Posterior cingulate gyrus (tissue), 11 donors: Measurements from ENCODE around the gene ST8SIA6.
A peak's percentile ranks its signal among the peaks of the same experiment; 100 is the strongest.
"Not testable (repeated sequence)": the region's sequence is repeated elsewhere in the genome, so short reads cannot be mapped to it uniquely, and the experiment has no call there.

ENCODE experiments used
- DNase-seq, 10 donors: peaks; one replicate each; pipeline versions ENCODE4 v3.0.0 to v3.0.0-alpha.2; 2020 to 2021; ENCODE audit warnings: mixed read lengths in 3 of 10
- intact Hi-C: fragments of 100-400 bp; cut with DNase I; formaldehyde crosslinking; loops from one replicate; pipeline ENCODE4 v1.15.1; 2023

ST8SIA6 gene

DNA sequence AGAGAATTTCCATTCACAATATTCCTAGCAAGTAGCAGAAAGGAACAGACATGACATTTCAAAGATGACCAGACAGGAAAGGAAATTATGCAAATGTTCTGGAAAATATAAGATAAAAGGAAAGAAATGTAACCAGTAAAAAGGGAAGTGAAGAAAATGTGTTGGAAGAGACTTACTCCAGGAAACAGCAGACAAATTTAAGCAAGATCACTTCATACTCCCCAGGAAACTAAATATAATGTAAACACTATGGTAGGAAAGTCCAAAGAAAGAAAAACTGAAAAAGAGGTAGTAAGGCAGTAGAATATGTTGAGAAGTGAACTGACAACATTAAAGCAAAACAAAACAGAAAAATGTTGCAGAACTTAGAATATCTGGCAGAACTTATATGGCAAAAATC, 6.4 kb upstream of the ST8SIA6 start:
- no peak for DNase-seq
- intact Hi-C loops: no loop called here

DNA sequence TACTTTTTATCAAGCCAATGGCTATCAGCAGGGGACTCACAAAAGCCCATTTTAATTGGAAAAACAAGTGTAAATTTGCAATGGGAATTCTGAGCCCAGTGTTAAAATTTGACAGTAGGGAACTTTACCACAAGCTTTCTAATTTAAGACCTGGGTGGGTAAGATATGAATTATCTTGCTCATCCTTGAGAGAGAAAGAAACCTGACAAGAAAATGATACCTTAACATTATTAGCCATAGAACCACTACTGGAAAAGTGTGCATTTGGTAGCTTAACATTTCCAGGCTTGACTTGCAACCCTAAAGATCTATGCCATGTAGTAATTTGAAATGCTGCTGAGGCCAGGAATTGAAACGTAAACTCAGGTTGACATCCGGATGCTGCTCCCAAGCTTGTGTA, 2.7 kb upstream of the ST8SIA6 start:
- no peak for DNase-seq
- intact Hi-C loops: no loop called here

DNA sequence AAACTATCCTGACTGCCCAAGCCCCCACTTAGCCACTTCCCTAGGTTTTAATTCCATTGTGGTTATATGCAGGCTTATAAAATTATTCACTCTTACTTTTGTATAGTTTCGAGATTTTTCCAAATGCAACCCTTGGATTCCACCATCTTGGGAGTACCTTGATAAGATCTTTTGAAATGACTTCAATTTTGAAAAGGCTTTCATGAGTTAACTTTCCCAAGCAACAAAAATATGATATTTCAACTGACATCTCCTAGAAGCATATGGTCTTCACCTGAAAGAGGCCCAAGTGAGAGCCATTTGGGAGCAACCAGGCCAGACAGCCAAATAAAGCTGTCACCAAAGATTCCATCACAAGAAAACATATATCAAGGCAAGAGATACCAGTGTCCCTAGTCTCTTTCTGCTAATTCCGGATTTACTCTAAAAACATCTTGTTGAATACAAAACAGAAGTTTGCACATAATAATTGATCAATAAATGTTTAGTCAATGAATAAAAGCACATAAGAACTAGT, 1.7 kb upstream of the ST8SIA6 start:
- intact Hi-C loops: no loop called here
- DNase-seq: no peak

DNA sequence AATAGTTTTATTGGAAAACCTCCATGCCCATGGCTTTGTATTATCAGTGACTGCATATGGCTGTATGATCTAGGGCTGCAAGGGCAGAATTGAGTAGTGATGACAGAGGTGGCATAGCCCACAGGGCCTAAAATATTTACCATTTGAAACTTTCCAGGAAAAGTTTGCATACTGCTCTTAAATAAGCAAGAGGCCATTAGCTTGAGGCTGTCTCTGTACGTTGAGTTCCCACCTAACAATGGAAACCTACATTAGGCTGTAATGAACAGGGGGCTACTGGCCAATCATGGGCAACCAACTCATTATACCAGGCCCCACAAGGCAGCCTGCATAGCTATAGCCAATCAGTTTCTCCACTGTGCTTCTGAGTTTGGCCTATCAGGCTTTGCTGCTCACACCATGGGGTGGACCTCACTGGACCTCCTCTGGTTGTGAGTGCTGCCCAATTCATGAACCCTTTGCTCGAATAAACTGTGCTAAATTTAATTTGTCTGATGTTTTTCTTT, 673 bp upstream of the ST8SIA6 start:
- intact Hi-C loops: no loop called here
- no peak for DNase-seq

DNA sequence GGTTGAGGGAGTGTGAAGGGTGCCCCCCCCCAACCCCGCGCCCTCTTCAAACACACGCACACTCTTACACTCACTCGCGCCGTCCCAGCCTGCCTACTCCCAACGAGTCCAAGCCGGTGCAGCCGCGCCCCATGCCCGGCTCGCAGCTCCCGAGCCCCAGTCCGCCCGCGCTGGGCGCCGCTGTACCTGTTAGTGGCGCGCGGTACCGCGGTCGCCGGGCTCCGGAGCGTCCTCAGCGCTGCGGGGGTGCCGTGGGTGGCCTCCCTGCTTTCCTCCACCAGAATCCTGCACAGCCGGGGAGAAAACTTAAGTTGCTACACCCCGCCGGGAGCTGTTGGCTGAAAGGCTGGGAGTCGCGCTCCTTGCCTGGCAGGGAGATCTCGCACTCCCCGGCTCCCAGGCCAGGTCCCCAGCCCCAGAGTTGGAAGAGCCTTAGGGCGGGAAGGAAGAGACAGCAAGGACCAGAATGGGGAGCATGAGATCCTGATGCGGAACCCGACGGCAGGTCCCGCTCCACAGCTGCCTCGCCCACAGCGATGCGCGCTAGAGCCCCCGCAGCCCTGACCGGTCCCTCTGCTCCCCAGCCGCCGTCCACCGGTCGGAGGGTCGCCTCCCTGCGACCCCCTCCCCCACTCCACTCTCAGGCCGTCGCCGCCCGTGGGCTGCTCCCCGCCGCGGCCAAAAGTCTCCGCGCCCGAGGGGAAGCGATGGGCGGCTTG, 863 bp downstream of the ST8SIA6 start:
- intact Hi-C loops: no loop called here
- DNase-seq: peak in 5 of 10 donors; percentile 4 to 83 (median 77)

DNA sequence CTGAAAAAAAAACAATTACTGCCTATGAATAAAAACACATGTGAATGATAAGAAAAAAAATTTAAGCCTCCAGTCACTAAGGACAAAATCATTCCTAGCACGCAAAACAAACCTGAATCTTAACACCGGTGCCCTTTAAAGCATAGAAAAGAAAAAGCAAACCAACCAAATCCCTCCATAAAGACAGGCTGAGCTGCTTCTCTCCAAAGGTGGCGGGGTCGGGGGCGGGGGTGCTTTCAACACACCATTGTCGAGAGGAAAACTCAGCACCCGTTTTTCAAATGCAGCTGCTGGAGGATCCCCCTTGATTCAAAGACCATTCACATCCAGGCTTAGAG, 1.4 kb downstream of the ST8SIA6 start:
- intact Hi-C loops: no loop called here

DNA sequence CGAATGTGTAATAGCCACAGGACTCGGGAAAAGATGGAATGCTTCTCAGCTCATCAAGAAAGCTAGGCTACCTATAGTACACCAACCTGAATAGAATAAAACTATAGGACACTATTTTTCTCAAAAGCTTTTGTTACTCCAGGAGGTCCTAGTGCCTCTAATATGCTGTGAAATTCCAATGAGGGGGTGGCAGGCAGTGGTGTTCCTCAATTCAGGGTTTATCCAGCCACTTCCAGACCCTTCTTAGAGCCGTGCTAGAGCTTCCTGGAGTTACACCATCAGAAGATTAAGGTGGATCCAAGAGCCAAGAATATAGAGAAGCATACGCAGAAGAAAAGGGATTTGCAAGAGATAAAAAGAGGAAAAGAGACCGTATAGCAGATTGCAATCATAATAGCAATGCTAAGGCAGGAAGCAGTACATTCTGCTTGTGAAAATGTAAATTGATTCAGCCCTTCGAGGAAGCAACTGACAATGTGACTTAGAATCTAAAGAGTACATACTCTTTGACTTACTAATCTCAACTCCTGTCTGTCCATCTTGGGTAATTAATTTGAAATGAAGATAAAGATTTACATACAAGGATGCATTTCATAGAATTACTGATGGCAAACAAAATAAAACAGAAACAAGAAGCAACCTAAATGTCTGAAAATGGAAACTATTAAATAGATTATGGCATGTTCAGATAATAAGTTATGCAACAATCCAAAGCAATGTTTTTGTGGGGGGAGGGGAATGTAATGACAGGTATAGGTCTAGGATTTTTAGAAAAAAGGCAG, 2.1 kb downstream of the ST8SIA6 start:
- no peak for DNase-seq
- intact Hi-C loops: no loop called here

More for the DNA sequence above, 1.4 kb downstream of the ST8SIA6 start:
- DNase-seq: no peak

DNA sequence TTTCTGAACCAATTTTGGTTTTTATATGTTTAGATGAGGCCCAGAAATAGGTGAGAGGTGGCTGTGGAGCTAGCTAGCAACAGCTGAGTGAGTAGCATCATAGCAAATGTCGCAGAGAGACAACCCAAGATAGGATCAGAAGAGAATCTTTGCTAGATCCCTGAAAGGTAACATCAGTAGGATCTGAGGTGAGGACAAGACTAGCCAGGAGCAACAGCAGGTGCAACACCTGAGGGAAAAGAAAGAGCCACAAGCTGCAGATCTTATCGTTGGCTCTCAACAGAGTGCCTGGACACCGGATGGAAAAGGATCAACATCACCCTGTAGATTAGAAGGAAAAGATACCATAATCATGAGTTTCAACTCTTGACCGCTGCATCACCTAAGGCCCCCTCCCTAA, 4.4 kb downstream of the ST8SIA6 start:
- no peak for DNase-seq
- intact Hi-C loops: no loop called here

DNA sequence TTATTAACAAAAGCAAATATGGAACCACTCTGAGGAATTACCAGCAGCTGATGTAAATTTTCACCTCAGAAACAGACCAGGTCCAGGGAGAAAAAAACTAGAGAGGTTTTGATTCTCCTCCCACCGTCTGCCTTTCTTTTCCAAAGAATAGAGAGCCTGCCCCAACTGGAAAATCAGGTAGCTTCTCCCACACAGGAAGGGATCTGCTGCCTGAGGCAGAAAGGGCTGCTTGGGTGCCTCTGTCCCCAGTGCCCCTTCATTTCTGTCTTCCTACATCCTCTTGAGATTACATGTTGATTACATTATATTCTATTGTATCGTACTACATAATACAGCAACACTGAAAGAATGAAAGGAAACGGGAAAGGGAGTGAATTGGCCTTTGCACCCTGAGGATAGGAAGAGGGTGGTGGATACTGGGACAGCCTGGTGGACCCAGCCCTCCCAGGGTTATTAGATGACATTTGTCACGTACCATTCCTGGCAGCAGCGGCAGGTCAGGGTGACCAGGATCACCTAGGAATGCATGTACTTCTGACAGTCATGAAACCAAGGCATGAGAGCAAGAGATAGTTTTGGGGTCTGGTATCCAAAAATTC, 8.9 kb downstream of the ST8SIA6 start:
- intact Hi-C loops: no loop called here
- DNase-seq: no peak

DNA sequence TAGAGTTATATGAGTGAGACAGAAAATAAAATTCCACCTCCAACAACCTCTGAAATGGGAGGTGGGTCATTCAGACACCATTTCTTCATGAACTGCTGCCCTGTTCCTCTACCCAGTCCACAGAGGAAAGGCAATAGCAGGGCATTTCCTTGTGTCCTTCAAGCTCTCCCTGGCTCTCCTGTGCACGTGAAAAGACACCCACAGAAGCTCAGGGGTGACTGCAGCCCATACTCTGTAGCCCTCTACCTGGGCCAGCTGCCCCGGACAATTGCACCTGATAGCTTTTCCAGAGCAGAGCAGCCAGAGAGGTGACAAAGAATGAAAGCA, 10.0 kb downstream of the ST8SIA6 start:
- DNase-seq: no peak
- intact Hi-C loops: no loop called here

DNA sequence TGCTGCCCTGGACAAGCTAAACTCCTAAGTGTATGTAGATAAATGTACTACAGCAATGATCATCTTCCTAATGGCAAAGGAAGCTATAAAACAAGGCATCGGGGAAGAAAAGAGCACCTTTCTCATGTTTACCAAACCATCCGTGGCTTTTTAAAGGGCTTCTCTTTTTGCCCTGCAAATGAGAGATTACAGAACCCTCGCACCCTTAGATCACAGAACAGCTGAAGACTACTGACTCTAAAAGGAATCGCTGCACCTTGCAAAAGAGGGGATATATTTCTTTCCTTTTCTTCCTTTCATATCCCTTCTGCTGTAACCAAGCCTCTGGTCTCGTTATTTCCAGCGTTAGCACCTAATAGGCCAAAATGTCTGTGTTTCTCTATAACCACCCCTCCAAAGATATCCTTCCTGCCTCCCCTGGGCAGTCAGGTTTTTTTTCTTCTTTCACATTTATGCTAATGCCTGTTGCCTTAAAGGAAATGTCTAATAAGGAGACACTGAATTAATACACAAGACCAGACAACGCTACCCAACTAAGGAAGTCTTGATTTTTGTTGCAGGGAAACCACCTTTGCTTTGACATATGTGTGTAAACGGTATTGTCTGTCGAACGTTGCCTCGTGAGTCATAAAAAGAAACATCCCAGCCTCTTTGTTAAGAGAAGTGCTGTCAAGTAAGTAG, 10.5 kb downstream of the ST8SIA6 start:
- intact Hi-C loops: no loop called here
- DNase-seq: no peak

DNA sequence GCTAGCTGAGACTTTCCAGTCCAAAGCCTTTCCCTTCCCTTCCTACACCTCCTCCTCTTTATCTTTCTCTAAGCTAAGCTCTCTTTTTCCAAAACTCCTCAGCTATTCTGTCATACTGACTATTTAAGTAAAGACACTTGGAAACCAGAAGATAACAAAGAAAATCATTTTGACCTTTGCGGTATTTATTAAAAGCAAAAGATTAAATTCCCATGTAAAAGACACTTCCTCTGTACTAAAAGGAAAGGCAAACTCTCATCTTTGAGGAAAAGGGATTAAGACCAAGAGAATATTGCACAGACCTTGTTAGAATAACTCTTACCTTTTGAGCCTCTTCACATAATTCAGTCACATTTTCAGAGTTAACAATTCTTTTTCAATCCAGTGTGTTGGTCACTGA, 15.8 kb downstream of the ST8SIA6 start:
- no peak for DNase-seq
- intact Hi-C loops: no loop called here

DNA sequence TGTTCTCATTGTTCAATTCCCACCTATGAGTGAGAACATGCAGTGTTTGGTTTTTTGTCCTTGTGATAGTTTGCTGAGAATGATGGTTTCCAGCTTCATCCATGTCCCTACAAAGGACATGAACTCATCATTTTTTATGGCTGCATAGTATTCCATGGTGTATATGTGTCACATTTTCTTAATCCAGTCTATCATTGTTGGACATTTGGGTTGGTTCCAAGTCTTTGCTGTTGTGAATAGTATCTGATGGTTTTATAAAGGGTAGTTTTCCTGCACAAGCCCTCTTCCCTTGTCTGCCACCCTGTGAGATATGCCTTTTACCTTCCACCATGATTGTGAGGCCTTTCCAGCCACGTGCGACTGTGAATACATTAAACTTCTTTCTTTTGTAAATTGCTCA, 17.8 kb downstream of the ST8SIA6 start:
- intact Hi-C loops, DNase-seq: not testable (repeated sequence)

DNA sequence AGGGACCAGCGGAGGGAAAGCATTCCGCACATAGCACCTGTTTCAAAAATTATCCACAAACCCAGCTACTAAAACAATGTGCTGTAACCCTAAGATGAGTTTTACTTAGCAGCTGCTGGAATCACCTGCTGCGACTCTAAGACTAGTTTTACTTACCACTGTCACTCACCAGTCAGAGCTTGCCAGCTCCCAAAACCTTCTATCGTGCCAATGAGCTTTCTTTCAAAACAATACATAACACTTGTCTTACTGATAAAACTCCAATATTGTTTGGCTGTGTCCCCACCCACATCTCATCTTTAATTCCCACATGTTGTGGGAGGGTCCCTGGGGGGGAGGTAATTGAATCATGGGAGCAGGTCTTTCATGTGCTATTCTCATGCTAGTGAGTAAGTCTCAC, 18.4 kb downstream of the ST8SIA6 start:
- intact Hi-C loops: no loop called here
- no peak for DNase-seq

DNA sequence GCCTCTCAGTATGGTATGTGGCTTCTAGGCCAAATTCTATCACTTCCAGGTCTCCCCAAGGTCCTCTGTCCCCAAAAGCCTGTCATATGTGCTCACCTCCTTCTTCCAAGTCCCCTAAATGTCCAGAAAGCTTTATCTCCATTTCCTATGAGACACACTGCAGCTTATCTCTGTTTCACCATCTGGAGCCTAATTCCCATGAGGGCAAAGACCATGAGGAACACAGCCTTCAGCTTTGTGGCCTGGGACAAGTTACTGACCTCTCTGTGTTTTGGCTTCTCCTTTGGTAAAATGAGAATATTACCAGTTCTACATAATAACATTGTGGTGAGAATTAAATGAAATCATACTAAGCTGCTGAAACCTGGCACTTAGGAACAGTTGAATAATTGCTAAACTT, 19.2 kb downstream of the ST8SIA6 start:
- no peak for DNase-seq
- intact Hi-C loops: no loop called here

DNA sequence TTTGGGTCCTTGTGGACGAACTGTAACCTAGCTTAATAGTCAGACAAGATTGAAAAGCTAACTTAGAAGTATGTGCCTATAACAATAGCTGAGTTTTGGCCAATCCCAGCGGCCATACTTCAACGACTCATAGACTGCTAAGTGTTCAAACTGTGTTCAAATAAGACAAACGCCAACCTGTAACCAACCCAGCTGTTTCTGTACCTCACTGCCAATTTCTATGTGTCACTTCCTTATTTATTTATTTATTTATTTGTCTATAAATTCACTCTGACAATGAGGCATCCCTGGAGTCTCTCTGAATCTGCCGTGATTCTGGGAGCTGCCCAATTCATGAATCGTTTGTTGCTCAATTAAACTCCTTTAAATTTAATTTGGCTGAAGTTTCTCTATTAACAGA, 21.7 kb downstream of the ST8SIA6 start:
- intact Hi-C loops: loop anchor here (5.0 kb wide), 2 partner anchors 590 to 605 kb away; no protein-coding TSS in a partner anchor
- DNase-seq: no peak

DNA sequence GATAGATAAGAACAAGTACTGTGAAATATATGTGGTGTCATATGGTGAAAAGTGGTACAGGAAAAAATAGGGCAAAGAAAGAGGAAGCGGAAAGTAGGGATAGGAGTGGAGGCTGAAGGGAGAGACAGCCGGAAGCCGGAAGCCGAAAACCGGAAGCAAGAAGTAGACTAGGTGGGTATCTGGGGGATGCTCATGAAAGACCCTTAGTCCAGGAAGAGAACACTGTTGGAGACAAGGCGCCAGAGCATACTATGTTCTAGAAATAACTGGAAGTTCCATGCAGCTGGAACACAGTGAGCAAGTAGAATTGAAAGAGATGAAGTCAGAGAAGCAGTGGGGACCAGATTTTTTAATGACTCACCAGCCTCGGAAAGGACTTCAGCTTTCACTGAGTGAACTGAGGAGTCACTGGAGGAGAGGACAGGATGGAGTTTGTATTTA, 22.5 kb downstream of the ST8SIA6 start:
- intact Hi-C loops: loop anchor here (5.0 kb wide), 2 partner anchors 590 to 605 kb away; no protein-coding TSS in a partner anchor
- no peak for DNase-seq

DNA sequence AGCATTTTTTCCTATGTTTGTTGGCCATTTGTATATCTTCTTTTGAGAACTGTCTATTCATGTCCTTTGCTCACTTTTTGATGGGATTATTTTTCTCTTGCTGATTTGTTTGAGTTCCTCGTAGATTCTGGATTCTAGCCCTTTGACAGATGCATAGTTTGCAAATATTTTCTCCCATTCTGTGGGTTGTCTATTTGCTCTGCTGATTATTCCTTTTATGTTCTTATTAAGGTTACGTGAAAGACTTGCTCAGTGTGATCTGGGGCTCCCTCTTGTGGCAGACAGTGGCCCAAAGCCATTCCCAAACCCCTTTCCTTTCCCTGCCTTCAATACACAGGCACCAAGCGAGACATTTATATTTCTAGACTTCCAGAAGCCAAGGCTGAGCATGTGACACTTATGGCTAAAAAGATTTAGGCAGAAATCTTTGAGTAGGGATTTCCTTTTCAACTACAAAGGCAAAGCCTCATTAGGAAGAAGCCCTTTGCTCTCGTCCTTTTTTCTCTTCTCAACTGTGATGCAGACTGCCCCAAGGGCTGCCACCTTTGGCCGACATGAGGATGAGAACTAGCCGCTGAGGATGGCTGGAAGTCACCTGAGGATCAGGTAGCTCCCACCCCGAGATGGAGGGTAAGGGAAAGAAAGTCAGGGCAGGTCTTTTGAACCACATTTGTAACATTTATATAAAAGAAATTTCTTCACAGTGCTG, 23.6 kb downstream of the ST8SIA6 start:
- peak; percentile 45 to 94 (median 68) for DNase-seq
- intact Hi-C loops: loop anchor here (5.0 kb wide), 2 partner anchors 588 to 604 kb away; no protein-coding TSS in a partner anchor

DNA sequence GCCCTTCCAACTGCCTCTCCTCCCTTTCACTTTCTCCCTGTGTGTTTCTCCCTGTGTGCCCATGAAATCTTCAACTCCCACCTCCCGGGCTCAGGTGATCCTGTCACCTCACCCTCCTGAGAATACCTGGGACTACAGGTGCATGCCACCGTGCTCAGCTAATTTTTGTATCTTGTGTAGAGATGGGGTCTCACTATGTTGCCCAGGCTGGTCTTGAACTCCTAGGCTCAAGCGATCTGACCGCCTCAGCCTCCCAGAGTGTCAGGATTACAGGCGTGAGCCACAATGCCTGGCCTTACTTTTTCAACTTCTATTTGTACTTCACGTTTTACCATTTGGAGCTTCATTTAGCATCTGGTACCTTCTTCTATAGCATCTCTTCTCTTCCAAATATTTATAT, 24.9 kb downstream of the ST8SIA6 start:
- intact Hi-C loops: no loop called here

More for the DNA sequence above, 24.9 kb downstream of the ST8SIA6 start:
- DNase-seq: no peak
